ENCODE results near the gene LAMB4.

GRCh38 chr7:108142675-108143259 is 12.6 kb upstream of the LAMB4 start:
- TF ChIP-seq, protein P1, sequence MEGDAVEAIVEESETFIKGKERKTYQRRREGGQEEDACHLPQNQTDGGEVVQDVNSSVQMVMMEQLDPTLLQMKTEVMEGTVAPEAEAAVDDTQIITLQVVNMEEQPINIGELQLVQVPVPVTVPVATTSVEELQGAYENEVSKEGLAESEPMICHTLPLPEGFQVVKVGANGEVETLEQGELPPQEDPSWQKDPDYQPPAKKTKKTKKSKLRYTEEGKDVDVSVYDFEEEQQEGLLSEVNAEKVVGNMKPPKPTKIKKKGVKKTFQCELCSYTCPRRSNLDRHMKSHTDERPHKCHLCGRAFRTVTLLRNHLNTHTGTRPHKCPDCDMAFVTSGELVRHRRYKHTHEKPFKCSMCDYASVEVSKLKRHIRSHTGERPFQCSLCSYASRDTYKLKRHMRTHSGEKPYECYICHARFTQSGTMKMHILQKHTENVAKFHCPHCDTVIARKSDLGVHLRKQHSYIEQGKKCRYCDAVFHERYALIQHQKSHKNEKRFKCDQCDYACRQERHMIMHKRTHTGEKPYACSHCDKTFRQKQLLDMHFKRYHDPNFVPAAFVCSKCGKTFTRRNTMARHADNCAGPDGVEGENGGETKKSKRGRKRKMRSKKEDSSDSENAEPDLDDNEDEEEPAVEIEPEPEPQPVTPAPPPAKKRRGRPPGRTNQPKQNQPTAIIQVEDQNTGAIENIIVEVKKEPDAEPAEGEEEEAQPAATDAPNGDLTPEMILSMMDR (IDR thresholded peaks at IDR 0.05) = no peak
- TF ChIP-seq EZH2 (IDR thresholded peaks at IDR 0.05; ENCODE audit: borderline replicate concordance, insufficient read depth, low read depth, low read length, poor library complexity, severe bottlenecking) = no peak
